Skin epidermis (tissue), 12 donors: ENCODE data around the gene KRTAP2-1.
"Not testable (repeated sequence)": the region's sequence is repeated elsewhere in the genome, so short reads cannot be mapped to it uniquely, and the experiment has no call there.

Source experiments
- H3K27ac ChIP-seq, 21 experiments: fragments of 200-600 bp; sonication (generic) in 11 of 21; one replicate each; pipeline ENCODE4 v1.5.0; 2020; ENCODE audit warnings: mild to moderate bottlenecking in 3 of 21, inconsistent platforms in 2 of 21, moderate library complexity in 2 of 21
- H3K4me3 ChIP-seq, 7 experiments: fragments of 200-600 bp; sonication (generic) in 2 of 7; one replicate each; pipeline ENCODE4 v1.5.0; 2020; ENCODE audit warnings: inconsistent platforms in 2 of 7, mild to moderate bottlenecking in 2 of 7, moderate library complexity in 1 of 7

The KRTAP2-1 gene

DNA sequence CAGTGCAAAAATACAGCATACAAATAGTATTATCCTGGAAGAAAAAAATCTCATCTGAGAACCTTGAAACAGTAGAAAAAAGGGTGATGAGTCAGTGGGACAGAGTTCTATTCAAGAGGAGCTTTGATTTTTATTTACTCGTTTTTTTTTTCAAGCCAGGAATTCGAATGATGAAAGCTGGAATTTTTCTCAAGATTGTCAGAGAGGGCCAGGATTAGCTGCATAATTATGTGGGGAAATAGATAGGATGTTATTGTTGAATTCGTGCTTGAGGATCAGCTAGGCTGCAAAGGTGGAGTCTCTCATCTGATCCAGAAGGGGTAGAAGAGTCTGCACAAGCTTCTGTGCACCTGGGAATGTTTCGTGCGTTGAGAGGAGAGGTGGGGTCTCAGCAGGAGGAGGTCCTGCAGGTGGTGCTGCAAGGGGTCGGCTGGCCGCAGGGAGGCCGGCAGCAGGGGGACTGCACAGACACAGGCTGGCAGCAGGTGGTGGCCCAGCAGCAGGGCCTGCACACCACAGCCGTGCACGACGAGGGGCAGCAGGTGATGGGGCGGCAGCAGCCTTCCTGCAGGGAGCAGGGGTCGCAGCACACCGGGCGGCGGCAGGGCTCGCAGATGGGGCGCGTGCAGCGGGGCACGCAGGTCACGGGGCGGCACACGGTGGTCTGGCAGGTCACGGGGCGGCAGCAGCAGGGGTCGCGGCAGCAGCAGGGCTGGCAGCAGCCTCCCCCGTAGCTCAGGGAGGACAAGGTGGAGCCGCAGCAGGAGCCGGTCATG lies 12.3 kb upstream of the KRTAP2-1 start:
- H3K4me3 ChIP-seq, H3K27ac ChIP-seq: not testable (repeated sequence)

DNA sequence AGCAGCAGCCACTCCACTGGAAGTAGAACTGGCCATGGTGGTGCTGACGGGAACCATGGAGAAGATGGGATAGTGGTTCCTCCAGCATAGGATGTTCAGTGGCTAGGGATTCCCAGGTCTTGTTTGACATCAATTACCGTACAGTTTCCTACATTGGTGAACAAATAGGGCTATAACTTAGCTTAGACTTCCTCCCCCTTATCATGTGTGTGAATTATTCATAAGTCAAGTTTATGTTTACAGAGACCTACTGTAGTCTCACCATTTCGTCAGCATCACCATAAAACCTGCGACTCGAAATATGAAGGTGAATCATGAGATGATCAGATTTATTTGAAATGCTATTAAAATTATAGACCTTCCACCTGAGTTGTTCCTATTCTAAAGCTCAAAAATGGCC lies 11.6 kb upstream of the KRTAP2-1 start:
- Histone ChIP-seq H3K4me3 (no peak overlapping the region), H3K27ac (no peak overlapping the region)

DNA sequence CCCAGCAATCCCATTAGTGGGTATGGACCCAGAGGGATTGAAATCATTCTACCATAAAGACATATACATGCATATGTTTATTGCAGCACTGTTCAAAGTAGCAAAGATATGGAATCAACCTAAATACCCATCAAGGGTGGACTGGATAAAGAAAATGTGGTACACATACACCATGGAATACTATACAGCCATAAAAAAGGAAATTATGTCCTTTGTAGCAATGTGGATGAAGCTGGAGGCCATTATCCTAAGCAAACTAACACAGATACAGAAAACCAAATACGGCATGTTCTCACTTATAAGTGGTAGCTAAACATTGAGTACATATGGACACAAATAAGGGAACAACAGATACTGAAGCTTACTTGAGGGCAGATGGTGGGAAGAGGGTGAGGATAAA lies 10.4 kb upstream of the KRTAP2-1 start:
- Histone ChIP-seq H3K27ac (no peak overlapping the region), H3K4me3 (no peak overlapping the region)

DNA sequence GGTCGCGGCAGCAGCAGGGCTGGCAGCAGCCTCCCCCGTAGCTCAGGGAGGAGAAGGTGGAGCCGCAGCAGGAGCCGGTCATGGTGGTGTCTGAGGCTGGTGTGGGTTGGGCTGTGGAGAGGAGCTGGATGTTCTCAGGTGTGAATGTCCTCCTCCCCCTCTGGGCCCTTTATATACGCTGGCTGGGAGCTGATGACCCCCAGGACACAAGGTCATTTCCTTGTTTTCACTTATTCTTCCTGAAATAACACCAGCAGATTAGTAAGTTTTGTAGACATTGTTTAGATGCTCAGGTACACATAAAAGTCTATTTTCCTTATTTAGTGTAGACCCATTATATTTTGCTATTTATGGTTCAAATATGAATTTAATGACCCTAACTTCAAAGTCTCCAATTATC lies 8.0 kb upstream of the KRTAP2-1 start, which contains the start of gene KRTAP2-2:
TSS of gene KRTAP2-2 (minus strand) at position 101 of the 400 bp plus-strand sequence. CDS start at position 82, 19 bp downstream.
- not testable (repeated sequence) for H3K4me3 ChIP-seq, H3K27ac ChIP-seq

DNA sequence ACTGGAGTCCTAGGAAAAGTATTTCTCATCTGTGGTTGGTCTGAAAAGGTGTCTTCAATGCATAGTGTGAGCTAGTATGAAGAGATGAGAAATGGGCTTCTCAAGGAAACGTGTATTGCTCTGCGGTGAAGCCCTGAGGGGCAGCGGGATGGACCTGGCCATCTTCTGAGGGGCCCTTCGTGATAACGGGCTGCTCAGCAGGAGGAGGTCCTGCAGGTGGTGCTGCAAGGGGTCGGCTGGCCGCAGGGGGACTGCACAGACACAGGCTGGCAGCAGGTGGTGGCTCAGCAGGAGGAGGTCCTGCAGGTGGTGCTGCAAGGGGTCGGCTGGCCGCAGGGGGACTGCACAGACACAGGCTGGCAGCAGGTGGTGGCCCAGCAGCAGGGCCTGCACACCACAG lies 7.4 kb upstream of the KRTAP2-1 start:
- H3K27ac ChIP-seq, H3K4me3 ChIP-seq: not testable (repeated sequence)

DNA sequence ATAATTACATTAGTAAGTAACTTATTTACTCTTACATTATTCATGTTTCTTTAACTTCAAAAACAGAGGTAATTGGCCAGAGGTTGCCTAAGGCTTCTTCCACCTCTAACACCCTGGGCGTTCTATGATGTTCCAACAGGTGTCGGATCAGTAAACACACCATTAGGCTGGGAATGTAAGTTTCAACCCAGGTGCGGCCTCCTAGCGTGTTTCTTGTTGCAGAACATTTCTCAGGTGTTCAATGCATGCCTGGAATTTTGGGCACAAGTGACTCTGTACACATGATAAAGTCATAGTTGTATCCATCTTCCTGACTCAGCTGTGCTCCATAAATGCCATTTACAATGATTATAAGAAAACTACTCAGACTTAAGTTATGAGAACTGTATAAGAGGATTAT lies 6.9 kb upstream of the KRTAP2-1 start:
- H3K4me3 ChIP-seq = no peak overlapping the region

DNA sequence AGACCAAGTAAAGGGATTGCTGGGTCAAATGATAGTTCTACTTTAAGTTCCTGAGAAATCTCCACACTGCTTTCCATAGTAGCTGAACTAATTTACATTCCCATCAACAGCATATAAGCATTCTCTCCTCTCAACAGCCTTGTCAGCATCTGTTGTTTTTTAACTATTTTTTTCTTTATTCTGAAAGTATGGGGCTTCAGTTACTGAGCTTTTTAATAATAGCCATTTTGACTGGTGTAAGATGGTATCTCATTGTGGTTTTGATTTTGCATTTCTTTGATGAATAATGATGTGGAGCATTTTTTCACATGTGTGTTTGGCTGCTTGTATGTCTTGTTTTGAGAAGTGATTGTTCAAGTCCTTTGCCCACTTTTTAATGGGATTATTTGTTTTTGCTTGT lies 5.5 kb upstream of the KRTAP2-1 start:
- Histone ChIP-seq H3K4me3 (no peak overlapping the region), H3K27ac (no peak overlapping the region)

More for the DNA sequence above, 6.9 kb upstream of the KRTAP2-1 start:
- H3K27ac ChIP-seq = no peak overlapping the region

DNA sequence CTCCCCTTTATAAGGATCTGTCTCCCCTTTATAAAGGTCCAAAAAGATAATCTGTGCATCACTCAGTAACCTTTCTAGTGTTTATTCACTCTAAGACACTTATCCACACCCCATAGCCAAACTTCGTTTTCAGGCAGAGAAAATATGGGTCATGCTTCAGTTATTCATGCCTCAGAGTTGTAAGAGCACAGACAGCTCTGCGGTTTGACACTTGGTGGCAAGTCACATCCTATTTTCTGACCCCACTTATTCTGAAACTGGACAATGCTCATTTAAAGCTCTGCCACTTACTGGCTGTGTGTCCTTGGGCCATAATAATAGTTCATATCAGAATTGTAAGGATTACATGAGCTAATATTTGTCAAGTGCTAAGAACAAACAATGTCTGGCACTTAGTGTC lies 2.0 kb upstream of the KRTAP2-1 start:
- Histone ChIP-seq H3K4me3 (no peak overlapping the region), H3K27ac (no peak overlapping the region)

DNA sequence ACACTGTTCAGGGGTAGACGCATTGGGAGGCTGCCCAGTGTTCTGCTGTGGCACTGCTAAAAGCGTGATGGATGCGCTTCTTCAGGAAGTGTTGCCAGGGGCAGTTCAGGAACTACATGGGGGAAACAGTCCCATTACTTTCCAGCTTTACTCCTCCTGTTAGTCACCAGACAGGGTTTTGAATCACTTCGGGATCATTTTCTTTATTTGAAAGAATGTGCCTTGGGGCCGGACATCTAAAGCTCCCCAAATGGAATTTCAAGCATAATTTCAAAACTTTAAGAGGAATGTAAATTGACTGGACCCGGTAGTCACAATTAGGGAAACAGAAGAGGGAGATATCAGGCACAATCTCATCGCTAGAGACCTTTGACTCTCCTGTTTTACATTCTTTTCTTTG lies 1.3 kb upstream of the KRTAP2-1 start:
- H3K4me3 ChIP-seq = no peak overlapping the region

DNA sequence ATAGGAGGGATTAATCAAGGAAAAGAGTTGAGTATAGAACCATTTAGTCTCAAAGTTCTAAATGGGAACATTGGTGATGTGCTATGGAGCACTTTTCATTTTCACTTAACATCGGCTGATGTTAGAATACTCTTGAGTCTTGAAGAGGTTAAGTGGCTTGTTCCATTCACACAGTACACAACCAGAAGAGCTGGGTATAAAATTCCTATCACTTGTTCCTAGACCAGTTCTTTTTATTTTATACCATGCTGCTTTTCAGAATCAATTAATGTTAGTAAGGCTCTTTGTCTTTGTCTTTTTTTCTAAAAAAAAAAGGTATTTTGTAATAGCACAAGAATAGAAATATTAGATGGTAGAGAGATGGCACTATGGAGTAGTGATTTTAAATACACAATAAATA lies 4.2 kb downstream of the KRTAP2-1 start:
- Histone ChIP-seq H3K4me3 (no peak overlapping the region), H3K27ac (no peak overlapping the region)

More for the DNA sequence above, 1.3 kb upstream of the KRTAP2-1 start:
- no peak overlapping the region for H3K27ac ChIP-seq

DNA sequence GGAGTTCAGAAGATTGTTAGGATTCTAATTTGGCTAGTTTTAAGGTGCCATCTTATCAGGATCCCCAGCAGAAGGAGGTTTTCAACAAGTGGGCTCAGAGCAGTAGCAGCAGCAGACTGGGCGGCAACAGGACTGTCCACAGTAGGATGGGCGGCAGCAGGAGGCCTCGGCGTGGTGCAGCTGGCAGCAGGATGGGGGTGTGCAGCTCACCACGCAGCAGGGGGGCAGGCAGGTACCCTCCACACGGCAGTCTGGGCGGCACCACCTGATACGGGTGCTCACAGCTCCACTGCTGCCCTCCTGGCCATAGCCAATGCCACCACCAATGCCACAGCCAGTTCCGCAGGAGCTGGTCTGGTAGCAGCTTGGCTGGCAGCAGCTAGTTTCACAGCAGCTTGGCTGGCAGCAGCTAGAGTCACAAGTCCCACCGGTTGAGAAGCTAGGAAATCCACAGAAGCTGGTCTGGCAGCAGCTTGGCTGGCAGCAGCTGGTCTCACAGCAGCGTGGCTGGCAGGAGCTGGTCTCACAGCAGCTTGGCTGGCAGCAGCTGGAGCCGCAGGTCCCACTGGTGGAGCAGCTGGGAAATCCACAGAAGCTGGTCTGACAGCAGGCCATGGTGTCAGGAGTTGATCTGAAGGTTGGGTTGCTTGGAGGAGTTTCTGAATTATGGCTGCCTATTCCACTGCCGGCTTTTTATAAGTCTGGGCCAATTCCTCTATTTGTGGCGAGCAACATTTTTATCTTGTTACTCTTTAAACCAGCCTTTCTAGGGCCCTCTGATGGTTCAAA lies 6.1 kb downstream of the KRTAP2-1 start, which contains the start of gene KRTAP1-1:
TSS of gene KRTAP1-1 (minus strand) at position 668 of the 789 bp plus-strand sequence. CDS start at position 615, 53 bp downstream.
- H3K4me3 ChIP-seq, H3K27ac ChIP-seq: not testable (repeated sequence)

DNA sequence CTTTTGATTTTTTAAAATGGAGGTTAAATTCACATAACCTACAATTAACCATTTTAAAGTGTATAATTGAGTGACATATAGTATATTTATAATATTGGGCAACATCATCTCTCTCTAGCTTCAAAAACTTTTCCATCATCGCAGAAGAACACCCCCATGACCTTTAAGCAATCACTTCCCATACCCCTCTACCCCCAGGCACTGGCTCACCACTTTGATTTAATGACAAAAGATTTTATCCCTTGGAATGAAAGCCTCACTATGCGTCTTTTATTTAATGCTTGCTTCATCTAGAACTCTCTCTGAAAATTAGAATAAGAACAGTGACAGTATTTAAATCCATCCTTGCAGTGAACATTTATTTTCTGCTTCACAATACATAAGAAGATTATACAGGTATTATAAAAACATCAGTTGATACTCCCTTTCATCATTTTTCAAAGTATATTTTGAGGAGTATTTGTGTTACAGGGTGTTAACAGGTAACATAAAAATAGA lies 9.2 kb downstream of the KRTAP2-1 start:
- H3K27ac ChIP-seq = no peak overlapping the region
- no peak overlapping the region for H3K4me3 ChIP-seq

DNA sequence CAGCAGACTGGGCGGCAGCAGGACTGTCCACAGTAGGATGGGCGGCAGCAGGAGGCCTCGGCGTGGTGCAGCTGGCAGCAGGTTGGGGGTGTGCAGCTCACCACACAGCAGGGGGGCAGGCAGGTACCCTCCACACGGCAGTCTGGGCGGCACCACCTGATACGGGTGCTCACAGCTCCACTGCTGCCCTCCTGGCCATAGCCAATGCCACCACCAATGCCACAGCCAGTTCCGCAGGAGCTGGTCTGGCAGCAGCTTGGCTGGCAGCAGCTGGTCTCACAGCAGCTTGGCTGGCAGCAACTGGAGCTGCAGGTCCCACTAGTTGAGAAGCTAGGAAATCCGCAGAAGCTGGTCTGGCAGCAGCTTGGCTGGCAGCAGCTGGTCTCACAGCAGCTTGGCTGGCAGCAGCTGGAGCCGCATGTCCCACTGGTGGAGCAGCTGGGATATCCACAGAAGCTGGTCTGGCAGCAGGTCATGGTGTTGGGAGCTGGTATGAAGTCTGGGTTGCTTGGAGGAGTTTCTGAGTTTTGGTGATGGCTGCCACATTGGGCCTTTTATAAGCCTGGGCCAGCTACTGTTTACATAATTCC lies 12.7 kb downstream of the KRTAP2-1 start, which contains the start of gene KRTAP1-3:
TSS of gene KRTAP1-3 (minus strand) at position 529 of the 590 bp plus-strand sequence. CDS start at position 476, 53 bp downstream.
- H3K4me3 ChIP-seq, H3K27ac ChIP-seq: not testable (repeated sequence)

DNA sequence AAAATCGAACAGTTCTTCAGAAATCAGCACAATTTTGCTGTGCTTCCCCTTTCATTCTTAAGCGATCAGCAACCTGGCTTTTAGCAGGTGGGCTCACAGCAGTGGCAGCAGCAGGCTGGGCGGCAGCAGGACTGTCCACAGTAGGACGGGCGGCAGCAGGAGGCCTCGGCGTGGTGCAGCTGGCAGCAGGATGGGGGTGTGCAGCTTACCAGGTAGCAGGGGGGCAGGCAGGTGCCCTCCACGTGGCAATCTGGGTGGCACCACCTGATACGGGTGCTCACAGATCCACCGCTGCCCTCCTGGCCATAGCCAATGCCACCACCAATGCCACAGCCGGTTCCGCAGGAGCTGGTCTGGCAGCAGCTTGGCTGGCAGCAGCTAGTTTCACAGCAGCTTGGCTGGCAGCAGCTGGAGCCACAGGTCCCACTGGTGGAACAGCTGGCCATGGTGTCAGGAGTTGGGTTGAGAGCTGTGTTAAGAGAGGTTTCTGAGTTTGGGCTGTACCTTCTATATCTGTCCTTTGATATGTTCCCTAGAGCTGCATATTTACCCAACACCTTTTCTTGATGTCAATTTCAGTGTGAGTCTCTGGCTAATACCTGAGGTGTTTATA lies 17.4 kb downstream of the KRTAP2-1 start, which contains the start of gene KRTAP1-4:
TSS of gene KRTAP1-4 (minus strand) at position 563 of the 613 bp plus-strand sequence. CDS start at position 446, 117 bp downstream.
- no peak within 1 kb of the TSS for H3K4me3 ChIP-seq
- H3K27ac ChIP-seq = no peak within 1 kb of the TSS

DNA sequence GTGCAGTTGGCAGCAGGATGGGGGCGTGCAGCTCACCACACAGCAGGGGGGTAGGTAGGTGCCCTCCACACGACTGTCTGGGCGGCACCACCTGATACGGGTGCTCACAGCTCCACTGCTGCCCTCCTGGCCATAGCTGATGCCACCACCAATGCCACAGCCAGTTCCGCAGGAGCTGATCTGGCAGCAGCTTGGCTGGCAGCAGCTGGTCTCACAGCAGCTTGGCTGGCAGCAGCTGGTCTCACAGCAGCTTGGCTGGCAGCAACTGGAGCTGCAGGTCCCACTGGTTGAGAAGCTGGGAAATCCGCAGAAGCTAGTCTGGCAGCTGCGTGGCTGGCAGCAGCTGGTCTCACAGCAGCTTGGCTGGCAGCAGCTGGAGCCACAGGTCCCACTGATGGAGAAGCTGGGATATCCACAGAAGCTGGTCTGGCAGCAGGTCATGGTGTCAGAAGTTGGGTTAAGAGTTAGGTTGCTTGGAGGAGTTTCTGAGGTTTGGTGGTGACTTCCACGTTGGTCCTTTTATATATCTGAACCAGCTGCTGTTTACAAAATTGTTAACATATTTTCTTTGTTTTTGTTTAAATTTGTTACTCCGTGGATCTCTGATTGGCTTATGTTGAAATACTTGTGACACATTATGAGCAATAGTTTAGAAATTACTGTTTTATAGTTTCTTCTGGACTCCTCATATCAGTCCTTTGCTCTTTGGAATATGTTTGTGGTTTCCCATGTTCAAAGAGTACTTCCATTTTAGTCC lies 20.2 kb downstream of the KRTAP2-1 start, which contains the start of gene KRTAP1-5:
TSS of gene KRTAP1-5 (minus strand) at position 494 of the 757 bp plus-strand sequence. CDS start at position 441, 53 bp downstream.
- Histone ChIP-seq H3K4me3 (no peak within 1 kb of the TSS), H3K27ac (no peak within 1 kb of the TSS)

DNA sequence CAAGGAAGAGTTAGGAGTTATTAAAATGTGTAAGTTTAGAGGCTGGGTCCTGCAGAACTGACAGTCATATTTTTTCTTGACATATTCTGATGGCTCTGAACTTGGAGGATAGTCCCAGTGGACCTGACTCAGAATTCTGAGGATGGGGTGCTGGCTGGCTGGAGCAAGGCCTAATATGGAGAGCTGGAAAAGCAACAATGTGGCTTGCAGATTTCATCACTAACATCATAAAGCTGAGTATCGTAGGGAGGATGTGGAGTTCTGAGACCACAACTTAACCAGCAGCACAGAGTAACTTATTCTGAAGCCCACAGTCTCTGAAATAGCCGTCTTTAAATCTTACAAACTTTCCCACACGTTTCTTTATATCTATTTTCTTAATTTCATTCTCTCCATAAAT lies 22.4 kb downstream of the KRTAP2-1 start:
- Histone ChIP-seq H3K27ac (no peak overlapping the region), H3K4me3 (no peak overlapping the region)

DNA sequence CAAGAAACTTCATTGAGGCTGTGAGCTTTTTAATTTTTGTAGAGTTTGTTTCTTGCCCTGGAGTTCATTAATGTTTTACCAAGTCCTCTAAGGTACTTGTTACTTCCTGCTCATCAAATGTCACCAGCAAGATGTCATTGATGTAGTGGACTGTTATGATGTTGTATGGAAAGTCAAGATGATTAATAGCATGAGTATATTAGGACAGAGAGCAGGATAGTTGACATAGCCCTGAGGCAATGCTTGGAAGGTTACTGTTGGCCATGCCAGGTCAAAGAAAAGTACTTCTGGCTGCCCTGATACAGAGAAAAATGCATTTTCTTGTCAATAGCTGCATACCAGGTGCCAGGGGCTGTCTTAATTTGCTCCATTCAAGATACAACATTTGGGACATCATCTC lies 26.8 kb downstream of the KRTAP2-1 start:
- no peak overlapping the region for H3K4me3 ChIP-seq
- no peak overlapping the region for H3K27ac ChIP-seq

DNA sequence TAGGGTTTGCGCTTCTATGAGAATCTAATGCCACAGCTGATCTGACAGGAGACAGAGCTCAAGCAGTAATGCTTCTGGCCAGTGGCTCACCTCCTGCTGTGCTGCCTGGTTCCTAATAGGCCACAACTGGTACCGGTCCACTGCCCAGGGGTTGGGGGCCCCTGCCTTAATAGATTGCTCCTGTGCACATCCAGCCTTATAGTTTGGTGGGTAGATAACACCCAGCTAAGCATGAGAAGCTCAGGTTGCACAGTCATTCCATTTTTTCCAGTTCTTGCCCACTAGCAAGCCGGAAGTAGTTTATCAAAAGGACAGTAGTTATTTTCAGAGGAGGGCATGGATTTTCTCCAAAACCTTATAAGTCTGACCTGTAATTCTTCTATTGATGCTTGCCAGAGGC lies 27.7 kb downstream of the KRTAP2-1 start:
- Histone ChIP-seq H3K27ac (no peak overlapping the region), H3K4me3 (no peak overlapping the region)

DNA sequence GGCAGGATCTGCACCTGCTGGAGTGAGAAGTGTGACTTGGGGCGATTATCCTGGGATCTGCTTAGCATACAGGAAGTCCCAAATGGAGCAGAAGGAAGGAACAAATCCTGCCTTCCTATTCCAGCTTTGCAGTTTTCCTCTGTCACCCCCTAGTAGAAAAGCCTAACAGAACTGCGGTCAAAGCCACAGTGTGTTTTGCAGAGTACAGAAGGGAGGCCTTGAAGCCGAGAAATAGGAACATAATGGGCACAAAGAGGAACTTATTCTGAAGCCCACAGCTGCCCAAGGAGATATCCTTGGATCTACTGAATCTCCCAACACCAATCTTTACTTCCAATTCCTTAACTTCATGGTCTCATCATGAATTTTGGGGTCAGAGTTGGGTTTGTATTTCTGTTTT lies 28.6 kb downstream of the KRTAP2-1 start:
- Histone ChIP-seq H3K27ac (no peak overlapping the region), H3K4me3 (no peak overlapping the region)
